GM23338 (cell line): ENCODE data around the gene EPX.

Experiments
- POLR2AphosphoS5 ChIP-seq: IDR thresholded peaks from 2 replicates; pipeline ENCODE4 v1.6.1; 2016; ENCODE audit warnings: antibody characterized with exemption, low read depth
- TF ChIP-seq, protein P1 (sequence below), 2 experiments: fragments of 200-600 bp in 1 of 2; sonication (generic) in 1 of 2; conservative IDR thresholded peaks; 2 replicates each; pipeline versions ENCODE4 v1.5.1 to v1.6.1; 2016 to 2017; ENCODE audit warnings: antibody characterized with exemption in 2 of 2, low read depth in 2 of 2, mild to moderate bottlenecking in 2 of 2, moderate library complexity in 1 of 2

DNA sequence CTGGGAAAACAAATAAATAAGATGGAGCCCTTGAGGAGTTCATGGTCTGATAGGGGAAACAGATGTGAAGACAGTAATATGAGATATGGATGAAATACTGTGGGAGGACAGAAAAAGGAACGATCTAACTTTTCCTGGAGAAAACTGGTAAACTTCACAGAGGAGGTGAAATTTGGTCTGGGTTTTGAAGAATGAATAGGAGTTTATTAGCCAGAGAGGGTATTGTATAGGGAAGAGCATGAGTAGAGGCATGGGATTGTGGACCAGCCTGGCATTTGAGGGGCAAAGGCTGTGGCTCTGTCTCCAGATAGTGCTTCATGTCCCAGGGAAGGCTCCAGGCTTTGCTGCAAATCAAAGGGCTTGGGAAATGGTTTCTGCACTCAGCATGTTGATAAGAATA is 47.5 kb downstream of the EPX start:
- TF ChIP-seq, protein P1, sequence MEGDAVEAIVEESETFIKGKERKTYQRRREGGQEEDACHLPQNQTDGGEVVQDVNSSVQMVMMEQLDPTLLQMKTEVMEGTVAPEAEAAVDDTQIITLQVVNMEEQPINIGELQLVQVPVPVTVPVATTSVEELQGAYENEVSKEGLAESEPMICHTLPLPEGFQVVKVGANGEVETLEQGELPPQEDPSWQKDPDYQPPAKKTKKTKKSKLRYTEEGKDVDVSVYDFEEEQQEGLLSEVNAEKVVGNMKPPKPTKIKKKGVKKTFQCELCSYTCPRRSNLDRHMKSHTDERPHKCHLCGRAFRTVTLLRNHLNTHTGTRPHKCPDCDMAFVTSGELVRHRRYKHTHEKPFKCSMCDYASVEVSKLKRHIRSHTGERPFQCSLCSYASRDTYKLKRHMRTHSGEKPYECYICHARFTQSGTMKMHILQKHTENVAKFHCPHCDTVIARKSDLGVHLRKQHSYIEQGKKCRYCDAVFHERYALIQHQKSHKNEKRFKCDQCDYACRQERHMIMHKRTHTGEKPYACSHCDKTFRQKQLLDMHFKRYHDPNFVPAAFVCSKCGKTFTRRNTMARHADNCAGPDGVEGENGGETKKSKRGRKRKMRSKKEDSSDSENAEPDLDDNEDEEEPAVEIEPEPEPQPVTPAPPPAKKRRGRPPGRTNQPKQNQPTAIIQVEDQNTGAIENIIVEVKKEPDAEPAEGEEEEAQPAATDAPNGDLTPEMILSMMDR (conservative IDR thresholded peaks at IDR 0.05; ENCODE audit: low read depth in 2 of 2), result no peak
- no peak for TF ChIP-seq POLR2AphosphoS5
